Adrenal gland (tissue), 12 donors: ENCODE measurements around the gene PAXIP1. TPM values are rescaled to one million over a fixed set of nuclear protein-coding genes. Genes with fewer than 3 reads are reported as not detected.

ENCODE experiments used
- DNase-seq, 7 donors: peaks; one replicate each; pipeline ENCODE4 v3.0.0-alpha.2; 2019 to 2020
- H3K27ac ChIP-seq, 5 donors: fragments of 200-600 bp; sonication (generic) in 4 of 5; 1 replicate in 3 of 5; 2 replicates in 2 of 5; pipeline versions ENCODE4 v1.5.1 to v1.8.0; 2016 to 2020; ENCODE audit warnings: mild to moderate bottlenecking in 1 of 5
- H3K27me3 ChIP-seq: fragments of 200-600 bp; 2 replicates; pipeline ENCODE4 v1.8.0; 2021
- H3K36me3 ChIP-seq, 2 donors: fragments of 200-600 bp; replicated peaks in 1 of 2; 1 replicate in 1 of 2; 2 replicates in 1 of 2; pipeline versions ENCODE4 v1.5.1 to v1.8.0; 2018 to 2022
- H3K4me1 ChIP-seq, 2 donors: fragments of 200-600 bp; replicated peaks in 1 of 2; 1 replicate in 1 of 2; 2 replicates in 1 of 2; pipeline versions ENCODE4 v1.5.1 to v1.8.0; 2018 to 2021
- H3K4me3 ChIP-seq, 4 donors: fragments of 200-600 bp; sonication (generic) in 3 of 4; one replicate each; pipeline ENCODE4 v1.5.1; 2016 to 2018
- H3K9me3 ChIP-seq, 3 donors: fragments of 200-600 bp; sonication (generic) in 1 of 3; replicated peaks in 1 of 3; 1 replicate in 2 of 3; 2 replicates in 1 of 3; pipeline versions ENCODE4 v1.5.1 to v1.8.0; 2016 to 2021
- POLR2A ChIP-seq, 2 donors: fragments of 450-650 bp; IDR thresholded peaks; one replicate each; pipeline ENCODE4 v1.6.1; 2017; ENCODE audit warnings: antibody characterized with exemption in 2 of 2, mild to moderate bottlenecking in 2 of 2, moderate library complexity in 1 of 2
- WGBS, 4 donors: extraction: QIAGEN DNeasy Blood & Tissue Kit in 2 of 4; methylation state at CpG; one replicate each; pipeline versions ENCODE4 v1.1.5 to v1.1.7; 2013 to 2017; 5-methylcytosine and 5-hydroxymethylcytosine counted together
- intact Hi-C, 2 donors: fragments of 100-400 bp; cut with DNase I; formaldehyde crosslinking; loops; one replicate each; pipeline versions ENCODE4 v1.14.1 to v1.15.0; 2022 to 2023
- polyA plus RNA-seq, 3 donors: library from polyadenylated mRNA; stranded (reverse); fragments of 200-250 nt in 2 of 3; fragments of 350-450 nt in 1 of 3; fragmentation: Illumina TruSeq in 1 of 3; extraction: RNeasy Lipid Tissue Mini Kit (QIAGEN cat#74804) in 1 of 3; gene quantifications; one replicate each; pipeline ENCODE4 v1.2.3, GENCODE V29; 2013 to 2014
- total RNA-seq, 9 donors: library from RNA; depleted of rRNA in 4 of 9; stranded (reverse); fragments of >200 nt in 4 of 9; fragments of 120-200 nt in 1 of 9; fragmentation: NEBNext Ultra II Directional in 1 of 9; extraction: Animal tissue kit (Norgen Biotek cat#: 25700) in 1 of 9; gene quantifications; one replicate each; pipeline versions ENCODE4 v1.1.0 to v1.2.4, GENCODE V29; 2013 to 2023
- TF ChIP-seq, protein P1 (sequence below), 6 experiments: fragments of 450-650 bp in 4 of 6; fragments of 200-600 bp in 2 of 6; sonication (generic) in 1 of 6; IDR thresholded peaks; 1 replicate in 5 of 6; 2 replicates in 1 of 6; pipeline versions ENCODE4 v1.5.1 to v1.8.0; 2016 to 2021; ENCODE audit warnings: antibody characterized with exemption in 6 of 6, mild to moderate bottlenecking in 2 of 6, moderate library complexity in 1 of 6
- donor health status: healthy with polysubstance abuse.
- donor health status: Bipolar disorder and iron deficiency.
- donor health status: DM: yes; HTN: yes; CAD: no.
- donor health status: DM: no; HTN: no; CAD: no.
- donor health status: DM: no; HTN: no; CAD: no.
- donor health status: DM: yes; HTN: yes; CAD: no.

PAXIP1 gene
- total and polyA plus RNA-seq, 12 donors: 4.1 to 11.7 (median 7.8) TPM

DNA sequence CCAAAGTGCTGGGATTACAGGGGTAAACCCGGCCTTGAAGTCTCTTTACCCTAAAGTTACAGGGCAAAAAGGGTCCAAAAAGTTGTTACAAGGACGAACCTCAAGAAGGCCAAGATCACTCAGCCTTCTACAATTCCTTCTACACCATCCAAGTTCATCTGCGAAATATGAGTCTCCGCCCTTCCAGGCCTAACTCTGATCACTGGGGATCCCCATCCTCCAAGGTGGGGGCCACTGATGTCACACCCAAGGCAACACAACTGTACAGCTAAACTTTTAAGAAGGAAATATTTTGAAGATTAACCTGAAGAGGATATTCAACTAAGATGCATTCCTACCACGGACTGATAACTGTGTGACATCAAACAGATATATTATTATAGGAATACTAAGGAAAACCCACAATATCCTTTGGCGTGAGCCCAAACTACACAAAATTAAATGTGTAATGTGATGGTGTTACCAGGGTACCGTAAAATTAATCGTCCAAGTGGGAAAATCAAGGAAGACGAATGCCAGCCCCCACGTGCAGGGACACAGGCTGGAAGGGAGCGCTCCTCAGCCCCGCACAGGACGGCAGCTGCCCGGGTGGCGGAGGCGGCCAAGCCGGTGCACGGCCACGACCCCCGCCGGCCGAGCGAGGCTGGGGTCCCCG, 1.0 kb downstream of the PAXIP1 start:
- Histone ChIP-seq H3K36me3 (peaks cover 0 to 11% of the 10 kb centered on the region in 2 donors), H3K4me3 (peak overlapping the region; percentile 21 to 63 (median 52)), H3K4me1 (peaks cover 13 to 19% of the 10 kb centered on the region in 2 donors), H3K9me3 (no peaks in the 10 kb centered on the region), H3K27ac (no peak overlapping the region), H3K27me3 (no peaks in the 10 kb centered on the region)
- WGBS, 4 donors: 15 to 29% (median 19%) methylated on average over 12 to 24 of the region's 24 CpGs
- peak in 1 of 7 donors; percentile 16 for DNase-seq
- TF ChIP-seq POLR2A (IDR thresholded peaks at IDR 0.05): no peak
- TF ChIP-seq, protein P1, sequence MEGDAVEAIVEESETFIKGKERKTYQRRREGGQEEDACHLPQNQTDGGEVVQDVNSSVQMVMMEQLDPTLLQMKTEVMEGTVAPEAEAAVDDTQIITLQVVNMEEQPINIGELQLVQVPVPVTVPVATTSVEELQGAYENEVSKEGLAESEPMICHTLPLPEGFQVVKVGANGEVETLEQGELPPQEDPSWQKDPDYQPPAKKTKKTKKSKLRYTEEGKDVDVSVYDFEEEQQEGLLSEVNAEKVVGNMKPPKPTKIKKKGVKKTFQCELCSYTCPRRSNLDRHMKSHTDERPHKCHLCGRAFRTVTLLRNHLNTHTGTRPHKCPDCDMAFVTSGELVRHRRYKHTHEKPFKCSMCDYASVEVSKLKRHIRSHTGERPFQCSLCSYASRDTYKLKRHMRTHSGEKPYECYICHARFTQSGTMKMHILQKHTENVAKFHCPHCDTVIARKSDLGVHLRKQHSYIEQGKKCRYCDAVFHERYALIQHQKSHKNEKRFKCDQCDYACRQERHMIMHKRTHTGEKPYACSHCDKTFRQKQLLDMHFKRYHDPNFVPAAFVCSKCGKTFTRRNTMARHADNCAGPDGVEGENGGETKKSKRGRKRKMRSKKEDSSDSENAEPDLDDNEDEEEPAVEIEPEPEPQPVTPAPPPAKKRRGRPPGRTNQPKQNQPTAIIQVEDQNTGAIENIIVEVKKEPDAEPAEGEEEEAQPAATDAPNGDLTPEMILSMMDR (IDR thresholded peaks at IDR 0.05): no peak
- intact Hi-C loops: no loop called here

DNA sequence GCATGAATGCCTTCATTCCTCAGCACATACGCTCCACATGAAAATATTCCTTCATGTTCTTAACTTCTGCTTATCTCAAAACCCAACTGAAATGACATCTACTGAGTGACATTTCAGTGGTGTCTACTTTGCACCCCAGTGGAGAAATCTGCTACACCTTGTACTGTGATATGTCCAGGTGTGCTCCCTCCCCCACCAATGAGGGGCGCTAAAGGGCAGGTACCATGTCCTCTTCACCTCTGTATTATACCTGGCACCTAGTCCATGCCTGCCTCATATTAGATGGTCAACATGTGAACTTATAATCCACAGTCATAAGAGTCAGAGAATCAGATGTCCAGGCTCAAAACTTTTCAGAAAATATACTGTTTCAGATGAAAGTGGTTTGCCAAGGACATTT, 2.1 kb downstream of the PAXIP1 start:
- H3K27me3 ChIP-seq: no peaks in the 10 kb centered on the region
- H3K27ac ChIP-seq: no peak overlapping the region
- no peaks in the 10 kb centered on the region for H3K9me3 ChIP-seq
- WGBS, 4 donors: 81 to 91% (median 87%) methylated on average over 2 of the region's 2 CpGs
- no peak overlapping the region for H3K4me3 ChIP-seq
- peaks cover 13 to 19% of the 10 kb centered on the region in 2 donors for H3K4me1 ChIP-seq
- TF ChIP-seq, protein P1 (IDR thresholded peaks at IDR 0.05): no peak
- TF ChIP-seq POLR2A (IDR thresholded peaks at IDR 0.05): no peak
- DNase-seq: no peak
- peaks cover 0 to 21% of the 10 kb centered on the region in 2 donors for H3K36me3 ChIP-seq
- intact Hi-C loops: no loop called here

DNA sequence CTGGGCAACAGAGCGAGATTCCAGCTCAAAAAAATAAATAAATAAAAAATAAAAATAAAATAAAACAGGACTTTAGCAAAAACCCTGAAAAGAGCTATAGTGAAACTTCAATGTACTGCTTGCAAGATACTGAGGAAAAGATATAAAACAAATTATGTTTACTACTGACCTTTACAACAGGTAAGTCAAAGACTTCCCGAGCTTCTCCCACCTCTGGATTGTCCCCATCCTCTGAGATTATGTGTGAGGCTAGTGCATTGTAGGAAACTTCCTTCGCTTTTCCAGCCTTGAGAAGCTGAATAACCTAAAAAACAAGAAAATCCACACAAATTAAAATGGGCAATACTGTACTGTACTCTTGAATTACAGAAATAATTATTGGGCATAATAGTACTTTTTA, 4.4 kb downstream of the PAXIP1 start:
- TF ChIP-seq, protein P1 (IDR thresholded peaks at IDR 0.05): no peak
- TF ChIP-seq POLR2A (IDR thresholded peaks at IDR 0.05): no peak
- WGBS, 4 donors: 95 to 100% (median 97%) methylated on average over 3 of the region's 3 CpGs
- H3K27ac ChIP-seq: no peak overlapping the region
- H3K4me1 ChIP-seq: peaks cover 6 to 8% of the 10 kb centered on the region in 2 donors
- no peaks in the 10 kb centered on the region for H3K27me3 ChIP-seq
- peaks cover 0 to 21% of the 10 kb centered on the region in 2 donors for H3K36me3 ChIP-seq
- intact Hi-C loops: no loop called here
- DNase-seq: no peak
- no peak overlapping the region for H3K4me3 ChIP-seq
- H3K9me3 ChIP-seq: no peaks in the 10 kb centered on the region

DNA sequence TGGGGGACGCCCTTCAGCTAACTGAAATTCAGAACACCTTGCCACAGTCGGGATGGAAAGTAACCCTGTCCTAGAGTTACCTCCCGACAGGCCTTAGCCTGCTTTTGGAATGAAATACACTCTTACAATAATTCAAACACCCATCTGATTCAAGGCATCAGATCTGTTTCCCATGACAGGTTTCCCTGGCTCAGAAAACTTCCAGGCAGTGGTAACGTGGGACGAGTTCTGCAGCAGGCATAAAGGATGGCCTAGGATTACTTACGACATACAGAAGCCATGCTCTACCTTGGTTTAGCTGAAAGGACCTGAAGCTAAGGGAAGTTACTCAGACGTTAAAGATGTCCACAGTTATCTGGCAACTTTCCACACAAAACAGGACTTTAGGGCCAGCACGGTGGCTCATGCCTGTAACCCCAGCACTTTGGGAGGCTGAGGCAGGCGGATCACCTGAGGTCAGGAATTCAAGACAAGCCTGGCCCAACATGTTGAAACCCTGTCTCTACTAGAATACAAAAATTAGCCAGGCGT, 5.0 kb downstream of the PAXIP1 start:
- intact Hi-C loops: no loop called here
- Histone ChIP-seq H3K4me3 (no peak overlapping the region), H3K36me3 (peaks cover 0 to 21% of the 10 kb centered on the region in 2 donors), H3K9me3 (no peaks in the 10 kb centered on the region), H3K27me3 (no peaks in the 10 kb centered on the region), H3K27ac (no peak overlapping the region), H3K4me1 (peaks cover 6 to 8% of the 10 kb centered on the region in 2 donors)
- DNase-seq: no peak
- 85 to 89% (median 88%) methylated on average over 9 to 10 of the region's 10 CpGs for WGBS, 4 donors
- TF ChIP-seq POLR2A (IDR thresholded peaks at IDR 0.05): no peak
- TF ChIP-seq, protein P1 (IDR thresholded peaks at IDR 0.05): no peak
